K562 (cell line): ENCODE results near the gene RUNX1. TPM values are rescaled to one million over a fixed set of nuclear protein-coding genes. Genes with fewer than 3 reads are reported as not detected.

Experiments used
- CHD4 ChIP-seq: fragments of 200-600 bp; sonication (generic); IDR thresholded peaks from 3 replicates; pipeline ENCODE4 v1.6.1; 2012; ENCODE audit warnings: low read depth, mild to moderate bottlenecking, mixed read lengths, low read length, inconsistent platforms; ENCODE audit not compliant: insufficient read depth, insufficient replicate concordance, poor library complexity, severe bottlenecking
- DMBX1 ChIP-seq: fragments of 250-450 bp; sonication (Bioruptor Pico); IDR thresholded peaks from 2 replicates; pipeline ENCODE4 v1.8.0; 2022; ENCODE audit warnings: inconsistent platforms, mild to moderate bottlenecking, moderate library complexity, borderline replicate concordance
- HMG20B ChIP-seq: fragments of 250-450 bp; sonication (Bioruptor Pico); IDR thresholded peaks from 2 replicates; pipeline ENCODE4 v1.5.0; 2021; ENCODE audit warnings: mild to moderate bottlenecking
- LCOR ChIP-seq: sonication (generic); formaldehyde crosslinking; IDR thresholded peaks from 2 replicates; pipeline ENCODE4 v1.8.0; 2022; ENCODE audit warnings: mild to moderate bottlenecking, missing genetic modification reagents
- RBM14 ChIP-seq: fragments of 200-400 bp; formaldehyde crosslinking; IDR thresholded peaks from 2 replicates; pipeline ENCODE4 v1.6.1; 2018; ENCODE audit warnings: low read depth, mild to moderate bottlenecking, low read length, moderate library complexity, borderline replicate concordance; ENCODE audit not compliant: insufficient read depth
- RBM22 ChIP-seq: fragments of 200-400 bp; formaldehyde crosslinking; IDR thresholded peaks from 2 replicates; pipeline ENCODE4 v1.6.1; 2018; ENCODE audit warnings: low read length, low read depth; ENCODE audit not compliant: poor library complexity, severe bottlenecking
- TEAD4 ChIP-seq, 2 experiments: sonication (generic) in 1 of 2; formaldehyde crosslinking in 1 of 2; IDR thresholded peaks; 2 replicates each; pipeline versions ENCODE4 v1.6.1 to v1.8.0; 2012 to 2022; ENCODE audit warnings: borderline replicate concordance in 1 of 2, inconsistent platforms in 1 of 2, low read length in 1 of 2, mild to moderate bottlenecking in 1 of 2, missing genetic modification reagents in 1 of 2
- polyA plus RNA-seq, 8 experiments: library from polyadenylated mRNA; depleted of rRNA in 4 of 8; stranded (reverse) in 5 of 8; unstranded in 3 of 8; fragments of >200 nt; fragmentation: Nextera tagmentation in 2 of 8; fragmentation: Illumina TruSeq in 1 of 8; extraction: Ambion mirVana in 2 of 8; extraction: Trizol in 1 of 8; gene quantifications; 2 replicates each; pipeline versions ENCODE4 v1.2.1 to v1.2.3, GENCODE V29; 2011 to 2014; ENCODE audit warnings: inconsistent platforms in 1 of 8, missing spikeins in 1 of 8
- total RNA-seq, 7 experiments: library from RNA; depleted of rRNA in 6 of 7; stranded (reverse); fragments of >200 nt in 6 of 7; fragmentation: Illumina TruSeq in 2 of 7; extraction: Trizol in 2 of 7; gene quantifications; 2 replicates each; pipeline versions ENCODE4 v1.2.1 to v1.2.3, GENCODE V29; 2011 to 2021; ENCODE audit warnings: low replicate concordance in 1 of 7
- TF ChIP-seq, protein P1 (sequence below): fragments of 450-650 bp; IDR thresholded peaks from 2 replicates; pipeline ENCODE4 v1.6.1; 2017; ENCODE audit warnings: antibody characterized with exemption
- TF ChIP-seq, protein P2 (sequence below), 3 experiments: fragments of 200-800 bp in 1 of 3; sonication (Bioruptor generic) in 1 of 3; sonication (generic) in 1 of 3; formaldehyde crosslinking in 1 of 3; IDR thresholded peaks; 2 replicates each; pipeline versions ENCODE4 v1.6.1 to v1.8.0; 2016 to 2022; ENCODE audit warnings: mild to moderate bottlenecking in 2 of 3, missing compliant biosample characterization in 2 of 3, missing genetic modification characterization in 2 of 3, missing genetic modification reagents in 1 of 3
- TF ChIP-seq, protein P3 (sequence below): fragments of 450-650 bp; IDR thresholded peaks from 2 replicates; pipeline ENCODE4 v1.6.1; 2016

RUNX1 gene
- total and polyA plus RNA-seq, 9 of the 15 experiments (the other 6 are each of a cell fraction or from before 2014, with no cell fraction given): 2.2 to 68.6 (median 17.8) TPM

DNA sequence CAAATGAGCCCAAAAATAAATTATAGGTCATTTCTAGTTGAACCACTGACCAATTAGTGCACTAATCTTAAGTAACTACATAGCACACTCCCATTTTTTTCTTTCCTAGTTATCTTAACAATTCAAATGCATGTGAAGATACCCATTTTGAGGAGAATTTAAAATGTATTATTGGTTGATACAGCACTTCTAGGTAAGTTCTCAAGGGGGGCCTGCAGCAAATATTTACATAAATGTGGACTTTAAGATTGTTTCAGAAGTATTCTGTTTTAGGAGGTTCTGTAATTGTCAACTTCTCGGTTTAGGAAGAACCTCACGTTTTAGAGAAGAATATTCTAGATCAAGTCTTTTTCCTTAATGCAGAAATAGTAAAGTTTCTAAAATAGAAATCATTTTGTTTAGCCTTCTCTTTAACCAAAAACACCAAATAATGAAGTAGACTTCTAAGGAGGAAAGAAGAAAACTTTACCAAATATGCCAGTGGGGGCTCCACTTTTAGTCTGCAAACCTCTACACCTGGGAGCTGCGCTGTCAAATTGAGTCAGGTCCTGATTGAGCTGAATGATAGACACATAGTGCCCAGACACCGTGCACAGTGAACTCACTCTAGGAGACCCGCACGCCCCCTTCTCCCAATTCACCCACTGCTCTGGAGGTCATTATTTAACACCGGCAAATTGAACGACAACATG lies 144.4 kb downstream of the RUNX1 start (continued):
- TF ChIP-seq TEAD4 (IDR thresholded peaks at IDR 0.05; ENCODE audit: low read length) (no peak), TEAD4 (CRISPR knock-in tag; IDR thresholded peaks at IDR 0.05; ENCODE audit: borderline replicate concordance) (no peak), DMBX1 (CRISPR knock-in tag) (peak; percentile 26; the same call in 1 of the 2 replicates), HMG20B (no peak), RBM22 (no peak), RBM14 (no peak), LCOR (no peak), CHD4 (no peak)
- TF ChIP-seq, protein P1, sequence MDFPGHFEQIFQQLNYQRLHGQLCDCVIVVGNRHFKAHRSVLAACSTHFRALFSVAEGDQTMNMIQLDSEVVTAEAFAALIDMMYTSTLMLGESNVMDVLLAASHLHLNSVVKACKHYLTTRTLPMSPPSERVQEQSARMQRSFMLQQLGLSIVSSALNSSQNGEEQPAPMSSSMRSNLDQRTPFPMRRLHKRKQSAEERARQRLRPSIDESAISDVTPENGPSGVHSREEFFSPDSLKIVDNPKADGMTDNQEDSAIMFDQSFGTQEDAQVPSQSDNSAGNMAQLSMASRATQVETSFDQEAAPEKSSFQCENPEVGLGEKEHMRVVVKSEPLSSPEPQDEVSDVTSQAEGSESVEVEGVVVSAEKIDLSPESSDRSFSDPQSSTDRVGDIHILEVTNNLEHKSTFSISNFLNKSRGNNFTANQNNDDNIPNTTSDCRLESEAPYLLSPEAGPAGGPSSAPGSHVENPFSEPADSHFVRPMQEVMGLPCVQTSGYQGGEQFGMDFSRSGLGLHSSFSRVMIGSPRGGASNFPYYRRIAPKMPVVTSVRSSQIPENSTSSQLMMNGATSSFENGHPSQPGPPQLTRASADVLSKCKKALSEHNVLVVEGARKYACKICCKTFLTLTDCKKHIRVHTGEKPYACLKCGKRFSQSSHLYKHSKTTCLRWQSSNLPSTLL: no peak
- TF ChIP-seq, protein P2, sequence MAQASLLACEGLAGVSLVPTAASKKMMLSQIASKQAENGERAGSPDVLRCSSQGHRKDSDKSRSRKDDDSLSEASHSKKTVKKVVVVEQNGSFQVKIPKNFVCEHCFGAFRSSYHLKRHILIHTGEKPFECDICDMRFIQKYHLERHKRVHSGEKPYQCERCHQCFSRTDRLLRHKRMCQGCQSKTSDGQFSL (CRISPR knock-in tag; IDR thresholded peaks at IDR 0.05): no peak
- TF ChIP-seq, protein P2 (tag; IDR thresholded peaks at IDR 0.05): no peak
- TF ChIP-seq, protein P3, sequence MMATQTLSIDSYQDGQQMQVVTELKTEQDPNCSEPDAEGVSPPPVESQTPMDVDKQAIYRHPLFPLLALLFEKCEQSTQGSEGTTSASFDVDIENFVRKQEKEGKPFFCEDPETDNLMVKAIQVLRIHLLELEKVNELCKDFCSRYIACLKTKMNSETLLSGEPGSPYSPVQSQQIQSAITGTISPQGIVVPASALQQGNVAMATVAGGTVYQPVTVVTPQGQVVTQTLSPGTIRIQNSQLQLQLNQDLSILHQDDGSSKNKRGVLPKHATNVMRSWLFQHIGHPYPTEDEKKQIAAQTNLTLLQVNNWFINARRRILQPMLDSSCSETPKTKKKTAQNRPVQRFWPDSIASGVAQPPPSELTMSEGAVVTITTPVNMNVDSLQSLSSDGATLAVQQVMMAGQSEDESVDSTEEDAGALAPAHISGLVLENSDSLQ: peak; percentile 56
